KMS-11 (cell line): ENCODE results near the gene SNAI1.

ENCODE experiments used
- H2AFZ ChIP-seq: fragments of 200-600 bp; sonication (generic); 2 replicates; pipeline ENCODE4 v1.6.1; 2016; ENCODE audit warnings: antibody characterized with exemption, mixed run types, low read depth
- H3K27ac ChIP-seq: fragments of 200-600 bp; sonication (generic); 2 replicates; pipeline ENCODE4 v1.6.1; 2016; ENCODE audit warnings: mild to moderate bottlenecking, mixed run types
- H3K27me3 ChIP-seq: fragments of 200-600 bp; sonication (generic); 2 replicates; pipeline ENCODE4 v1.6.1; 2017; ENCODE audit warnings: mild to moderate bottlenecking, low read depth, mixed run types, moderate library complexity; ENCODE audit not compliant: insufficient read depth
- H3K36me3 ChIP-seq: fragments of 200-600 bp; sonication (generic); 2 replicates; pipeline ENCODE4 v1.6.1; 2017; ENCODE audit warnings: mild to moderate bottlenecking, mixed run types; ENCODE audit not compliant: insufficient read depth
- H3K4me1 ChIP-seq: fragments of 200-600 bp; sonication (generic); 2 replicates; pipeline ENCODE4 v1.6.1; 2016; ENCODE audit warnings: mild to moderate bottlenecking, low read depth, mixed run types; ENCODE audit not compliant: poor library complexity, severe bottlenecking
- H3K4me2 ChIP-seq: fragments of 200-600 bp; sonication (generic); 2 replicates; pipeline ENCODE4 v1.7.0; 2016; ENCODE audit warnings: mild to moderate bottlenecking, mixed run types
- H3K4me3 ChIP-seq: fragments of 200-600 bp; sonication (generic); IDR thresholded peaks from 2 replicates; pipeline ENCODE4 v1.6.1; 2017; ENCODE audit warnings: low read depth, low read length, mixed read lengths; ENCODE audit not compliant: insufficient read depth
- H3K79me2 ChIP-seq: fragments of 200-600 bp; sonication (generic); 2 replicates; pipeline ENCODE4 v1.6.1; 2016; ENCODE audit warnings: low read depth, mixed run types; ENCODE audit not compliant: insufficient read depth
- H3K9ac ChIP-seq: fragments of 200-600 bp; sonication (generic); 2 replicates; pipeline ENCODE4 v1.6.1; 2016; ENCODE audit warnings: mild to moderate bottlenecking, mixed run types
- H4K20me1 ChIP-seq: fragments of 200-600 bp; sonication (generic); 2 replicates; pipeline ENCODE4 v1.6.1; 2016; ENCODE audit warnings: mild to moderate bottlenecking, mixed run types; ENCODE audit not compliant: insufficient read depth
- TF ChIP-seq, protein P1 (sequence below): fragments of 200-600 bp; sonication (generic); conservative IDR thresholded peaks from 2 replicates; pipeline ENCODE4 v1.6.1; 2017; ENCODE audit warnings: low read depth, mild to moderate bottlenecking, antibody characterized with exemption, low read length, moderate library complexity, mixed read lengths

SNAI1 gene

GRCh38 chr20:50015993-50016770 is 33.4 kb downstream of the SNAI1 start:
- no peak overlapping the region for H3K4me3 ChIP-seq
- H3K4me2 ChIP-seq = no peak overlapping the region
- no peaks in the 10 kb centered on the region for H3K36me3 ChIP-seq
- TF ChIP-seq, protein P1, sequence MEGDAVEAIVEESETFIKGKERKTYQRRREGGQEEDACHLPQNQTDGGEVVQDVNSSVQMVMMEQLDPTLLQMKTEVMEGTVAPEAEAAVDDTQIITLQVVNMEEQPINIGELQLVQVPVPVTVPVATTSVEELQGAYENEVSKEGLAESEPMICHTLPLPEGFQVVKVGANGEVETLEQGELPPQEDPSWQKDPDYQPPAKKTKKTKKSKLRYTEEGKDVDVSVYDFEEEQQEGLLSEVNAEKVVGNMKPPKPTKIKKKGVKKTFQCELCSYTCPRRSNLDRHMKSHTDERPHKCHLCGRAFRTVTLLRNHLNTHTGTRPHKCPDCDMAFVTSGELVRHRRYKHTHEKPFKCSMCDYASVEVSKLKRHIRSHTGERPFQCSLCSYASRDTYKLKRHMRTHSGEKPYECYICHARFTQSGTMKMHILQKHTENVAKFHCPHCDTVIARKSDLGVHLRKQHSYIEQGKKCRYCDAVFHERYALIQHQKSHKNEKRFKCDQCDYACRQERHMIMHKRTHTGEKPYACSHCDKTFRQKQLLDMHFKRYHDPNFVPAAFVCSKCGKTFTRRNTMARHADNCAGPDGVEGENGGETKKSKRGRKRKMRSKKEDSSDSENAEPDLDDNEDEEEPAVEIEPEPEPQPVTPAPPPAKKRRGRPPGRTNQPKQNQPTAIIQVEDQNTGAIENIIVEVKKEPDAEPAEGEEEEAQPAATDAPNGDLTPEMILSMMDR = no peak
- H4K20me1 ChIP-seq = no peaks in the 10 kb centered on the region
- no peaks in the 10 kb centered on the region for H3K4me1 ChIP-seq
- H3K79me2 ChIP-seq = no peaks in the 10 kb centered on the region
- H3K27me3 ChIP-seq = no peaks in the 10 kb centered on the region
- no peak overlapping the region for H2AFZ ChIP-seq
- no peak overlapping the region for H3K9ac ChIP-seq
- no peak overlapping the region for H3K27ac ChIP-seq

DNA sequence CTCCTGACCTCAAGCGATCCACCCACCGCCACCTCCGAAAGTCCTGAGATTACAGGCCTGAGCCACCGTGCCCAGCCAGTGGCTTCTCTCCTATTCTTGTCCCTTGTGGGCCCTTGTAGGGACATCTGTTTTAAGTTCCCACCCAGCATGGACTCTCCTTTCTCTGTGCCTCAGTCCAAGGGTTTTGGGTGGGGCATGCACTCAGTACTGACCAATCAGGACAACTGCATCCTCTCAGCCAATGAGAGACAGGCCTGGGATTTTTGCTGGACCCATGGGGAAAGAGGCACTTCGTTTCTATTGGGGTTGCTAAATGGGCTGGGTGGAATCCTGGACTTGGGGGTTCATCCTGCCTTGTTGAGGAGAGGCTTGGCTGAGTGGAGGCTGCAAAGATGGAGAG is 34.4 kb downstream of the SNAI1 start:
- no peaks in the 10 kb centered on the region for H3K36me3 ChIP-seq
- no peak overlapping the region for H3K4me2 ChIP-seq
- no peaks in the 10 kb centered on the region for H3K4me1 ChIP-seq
- no peak overlapping the region for H2AFZ ChIP-seq
- no peaks in the 10 kb centered on the region for H3K79me2 ChIP-seq
- no peaks in the 10 kb centered on the region; the same call in 1 of the 2 replicates for H3K27me3 ChIP-seq
- no peaks in the 10 kb centered on the region for H4K20me1 ChIP-seq
- TF ChIP-seq, protein P1 = no peak
- H3K9ac ChIP-seq = no peak overlapping the region
- no peak overlapping the region for H3K27ac ChIP-seq
- no peak overlapping the region for H3K4me3 ChIP-seq

DNA sequence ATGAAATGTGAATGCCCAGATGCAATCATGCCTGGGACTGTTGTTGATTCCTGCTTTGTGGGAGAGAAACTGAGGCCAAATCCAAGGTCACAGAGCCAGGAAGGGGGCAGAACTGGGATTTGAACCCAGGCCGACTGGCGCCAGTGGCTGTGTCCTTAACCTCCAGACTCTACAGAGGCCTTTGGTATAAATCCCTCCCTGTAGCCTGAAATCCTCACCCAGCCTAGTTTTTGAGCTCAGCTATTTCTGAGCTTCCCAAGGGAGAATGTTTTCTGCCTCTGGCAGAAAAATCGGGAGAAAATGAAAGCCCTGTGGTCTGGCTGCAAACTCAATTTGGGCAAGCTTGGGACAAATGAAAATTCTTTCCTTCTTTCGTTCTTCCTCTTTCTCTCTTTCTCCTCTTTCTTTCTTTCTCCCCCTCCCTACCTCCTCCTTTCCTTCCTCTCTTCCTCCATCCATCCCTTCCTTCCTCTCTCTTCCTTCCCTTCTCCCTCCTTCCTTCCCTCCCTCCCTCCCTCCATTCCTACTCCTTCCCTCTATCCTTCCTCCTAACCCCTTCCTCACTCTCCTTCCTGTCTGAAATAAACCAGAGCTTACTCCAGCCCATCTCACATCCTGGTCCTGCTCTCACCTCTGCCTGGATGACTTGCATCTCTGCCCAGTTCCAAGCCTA is 34.9 kb downstream of the SNAI1 start:
- Histone ChIP-seq H3K4me2 (no peak overlapping the region), H3K27ac (no peak overlapping the region), H3K27me3 (no peaks in the 10 kb centered on the region; the same call in 1 of the 2 replicates), H3K9ac (no peak overlapping the region), H2AFZ (no peak overlapping the region), H3K36me3 (no peaks in the 10 kb centered on the region), H4K20me1 (no peaks in the 10 kb centered on the region), H3K4me3 (no peak overlapping the region), H3K79me2 (no peaks in the 10 kb centered on the region), H3K4me1 (peaks cover 1% of the 10 kb centered on the region)
- TF ChIP-seq, protein P1 = no peak

DNA sequence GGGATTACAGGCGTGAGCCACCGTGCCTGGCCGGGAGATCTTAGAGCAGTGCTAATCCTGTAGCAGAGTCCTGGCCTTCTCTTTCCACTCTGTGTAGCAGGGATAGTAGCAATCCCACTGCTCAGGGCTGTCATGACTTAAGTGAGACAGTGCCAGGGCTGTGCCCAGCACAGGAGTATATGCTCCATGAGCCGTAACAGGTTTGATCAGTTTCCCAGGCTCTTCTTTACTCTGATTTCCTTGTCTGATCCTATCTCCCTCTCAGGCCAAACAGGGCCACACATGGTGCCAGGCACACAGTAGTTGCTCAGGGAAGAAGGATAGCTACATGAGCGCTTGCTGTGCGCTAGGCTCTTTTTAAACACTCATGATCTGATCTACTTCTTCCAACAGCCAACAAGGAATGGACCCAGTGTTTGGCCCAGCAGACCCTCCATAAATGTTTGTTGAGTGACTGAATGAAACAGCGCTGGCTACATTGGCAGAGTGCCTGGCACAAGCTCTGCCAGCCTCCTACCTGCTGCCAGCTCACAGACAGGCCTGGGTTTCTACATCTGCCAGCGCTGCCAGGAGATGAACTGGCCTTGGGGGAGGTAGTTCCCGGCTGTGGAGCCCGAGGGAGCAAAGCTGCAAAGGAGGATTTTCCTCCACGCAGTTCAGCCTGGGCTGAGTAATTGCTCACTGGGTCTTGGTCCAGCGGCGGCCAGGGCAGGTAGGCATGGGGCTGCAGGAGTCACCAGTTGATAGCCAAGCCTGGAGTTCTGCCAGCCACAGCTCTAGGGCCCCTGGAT is 36.9 kb downstream of the SNAI1 start:
- Histone ChIP-seq H3K4me3 (no peak overlapping the region), H3K79me2 (no peaks in the 10 kb centered on the region), H3K9ac (no peak overlapping the region), H2AFZ (no peak overlapping the region), H4K20me1 (no peaks in the 10 kb centered on the region), H3K36me3 (no peaks in the 10 kb centered on the region), H3K4me2 (no peak overlapping the region), H3K4me1 (peaks cover 11% of the 10 kb centered on the region), H3K27me3 (peaks cover 15% of the 10 kb centered on the region), H3K27ac (no peak overlapping the region)
- TF ChIP-seq, protein P1 = no peak
